ENCODE data around the gene SKIDA1. TPM values are rescaled to one million over a fixed set of nuclear protein-coding genes. Genes with fewer than 3 reads are reported as not detected.
"Not testable (repeated sequence)": the region's sequence is repeated elsewhere in the genome, so short reads cannot be mapped to it uniquely, and the experiment has no call there.

Gene SKIDA1
- total RNA-seq, 1 experiment from 2014 or later: 4.4 TPM

DNA sequence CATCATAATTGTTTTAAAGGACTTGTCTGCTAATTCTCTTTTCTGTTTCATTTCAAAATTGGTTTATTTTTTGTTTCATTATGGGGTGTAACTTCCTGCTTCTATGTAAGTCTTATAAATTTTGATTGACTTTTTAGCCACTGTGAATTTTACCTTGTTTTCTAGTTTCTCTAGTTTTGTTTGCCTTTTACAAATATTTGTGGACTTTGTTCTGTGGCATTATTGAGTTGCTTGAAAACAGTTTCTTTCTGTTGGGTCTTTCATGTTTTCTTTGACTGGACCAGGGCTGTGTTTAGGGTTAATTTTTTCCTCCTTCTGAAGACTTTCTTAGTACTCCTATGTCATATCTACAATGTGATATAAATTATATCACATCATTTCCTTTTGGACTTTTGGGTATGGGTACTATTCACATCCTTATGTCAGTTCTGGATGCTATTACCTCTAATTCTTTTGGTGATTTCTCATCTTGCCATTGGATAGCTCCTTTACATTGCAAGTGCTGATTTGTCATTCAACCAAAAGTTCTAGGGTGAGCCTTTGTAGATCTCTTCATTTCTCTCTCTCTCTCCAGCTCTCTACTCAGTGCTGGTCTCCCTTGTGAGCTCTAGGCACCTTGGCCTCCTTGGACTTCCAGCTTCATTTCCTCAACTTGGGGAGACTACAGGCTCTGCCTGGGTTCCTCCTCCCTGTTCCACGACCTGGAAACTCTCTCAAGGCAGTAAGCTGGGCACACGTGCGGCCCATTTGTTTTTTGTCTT is 45.5 kb upstream of the SKIDA1 start:
- H3K36me3 ChIP-seq (ENCODE audit: insufficient read depth, low read length, poor library complexity, severe bottlenecking): no peaks in the 10 kb centered on the region
- H3K4me1 ChIP-seq (ENCODE audit: insufficient read depth, low read length, poor library complexity, severe bottlenecking): peaks cover 4% of the 10 kb centered on the region
- TF ChIP-seq EZH2 (IDR thresholded peaks at IDR 0.05; ENCODE audit: borderline replicate concordance, low read depth, low read length, poor library complexity, severe bottlenecking): no peak
- TF ChIP-seq, protein P1, sequence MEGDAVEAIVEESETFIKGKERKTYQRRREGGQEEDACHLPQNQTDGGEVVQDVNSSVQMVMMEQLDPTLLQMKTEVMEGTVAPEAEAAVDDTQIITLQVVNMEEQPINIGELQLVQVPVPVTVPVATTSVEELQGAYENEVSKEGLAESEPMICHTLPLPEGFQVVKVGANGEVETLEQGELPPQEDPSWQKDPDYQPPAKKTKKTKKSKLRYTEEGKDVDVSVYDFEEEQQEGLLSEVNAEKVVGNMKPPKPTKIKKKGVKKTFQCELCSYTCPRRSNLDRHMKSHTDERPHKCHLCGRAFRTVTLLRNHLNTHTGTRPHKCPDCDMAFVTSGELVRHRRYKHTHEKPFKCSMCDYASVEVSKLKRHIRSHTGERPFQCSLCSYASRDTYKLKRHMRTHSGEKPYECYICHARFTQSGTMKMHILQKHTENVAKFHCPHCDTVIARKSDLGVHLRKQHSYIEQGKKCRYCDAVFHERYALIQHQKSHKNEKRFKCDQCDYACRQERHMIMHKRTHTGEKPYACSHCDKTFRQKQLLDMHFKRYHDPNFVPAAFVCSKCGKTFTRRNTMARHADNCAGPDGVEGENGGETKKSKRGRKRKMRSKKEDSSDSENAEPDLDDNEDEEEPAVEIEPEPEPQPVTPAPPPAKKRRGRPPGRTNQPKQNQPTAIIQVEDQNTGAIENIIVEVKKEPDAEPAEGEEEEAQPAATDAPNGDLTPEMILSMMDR (conservative IDR thresholded peaks at IDR 0.05; ENCODE audit: low read depth, low read length): no peak
- H3K27me3 ChIP-seq (replicated peaks; ENCODE audit: insufficient read depth, low read depth, low read length, poor library complexity): no peaks in the 10 kb centered on the region
- H3K27ac ChIP-seq (ENCODE audit: low read depth, low read length, poor library complexity, severe bottlenecking): no peak overlapping the region
- BruUV-seq (replicated peaks): no TSS peak
- ChIA-PET POLR2A (ENCODE audit: low non-redundant PET) (no interaction called here), CTCF (no interaction called here)
- no peak overlapping the region for H3K4me3 ChIP-seq (ENCODE audit: low read depth, low read length, poor library complexity, severe bottlenecking)
- H3K9me3 ChIP-seq (ENCODE audit: low read depth, low read length, poor library complexity, severe bottlenecking): no peaks in the 10 kb centered on the region
- intact Hi-C loops (cut with micrococcal nuclease; ENCODE audit: unreplicated experiment): no loop called here
- DNase-seq (ENCODE audit: low spot score): no peak

GRCh38 chr10:21558984-21559383 is 33.5 kb upstream of the SKIDA1 start:
- peaks cover 66% of the 10 kb centered on the region for H3K36me3 ChIP-seq (ENCODE audit: insufficient read depth, low read length, poor library complexity, severe bottlenecking)
- H3K9me3 ChIP-seq (ENCODE audit: low read depth, low read length, poor library complexity, severe bottlenecking); intact Hi-C loops (cut with micrococcal nuclease; ENCODE audit: unreplicated experiment); DNase-seq (ENCODE audit: low spot score); CTCF ChIA-PET; BruUV-seq (replicated peaks); H3K27me3 ChIP-seq (replicated peaks; ENCODE audit: insufficient read depth, low read depth, low read length, poor library complexity); POLR2A ChIA-PET (ENCODE audit: low non-redundant PET); H3K4me1 ChIP-seq (ENCODE audit: insufficient read depth, low read length, poor library complexity, severe bottlenecking); H3K4me3 ChIP-seq (ENCODE audit: low read depth, low read length, poor library complexity, severe bottlenecking); H3K27ac ChIP-seq (ENCODE audit: low read depth, low read length, poor library complexity, severe bottlenecking): not testable (repeated sequence)

DNA sequence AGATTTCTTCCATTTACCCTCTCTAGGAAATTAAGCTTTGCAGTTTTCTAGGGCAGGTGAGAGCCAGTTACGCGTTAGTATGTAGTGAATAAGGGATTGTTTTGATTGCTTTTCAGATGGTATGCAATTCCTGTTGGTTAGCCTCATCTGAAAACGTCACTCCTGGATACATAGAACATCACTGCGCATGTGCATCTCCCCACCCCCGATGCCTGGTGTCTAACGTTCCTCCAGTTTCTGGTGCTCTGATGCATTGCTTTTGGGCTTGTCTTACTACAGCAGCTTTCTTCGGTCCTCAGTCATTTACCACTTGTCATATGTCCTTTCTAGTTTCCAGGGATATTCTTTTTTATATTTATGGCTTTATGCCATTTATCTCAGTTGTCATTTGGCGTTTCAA is 31.0 kb upstream of the SKIDA1 start:
- H3K9me3 ChIP-seq (ENCODE audit: low read depth, low read length, poor library complexity, severe bottlenecking): no peaks in the 10 kb centered on the region
- no peaks in the 10 kb centered on the region for H3K27me3 ChIP-seq (replicated peaks; ENCODE audit: insufficient read depth, low read depth, low read length, poor library complexity)
- no peak overlapping the region for H3K4me3 ChIP-seq (ENCODE audit: low read depth, low read length, poor library complexity, severe bottlenecking)
- H3K4me1 ChIP-seq (ENCODE audit: insufficient read depth, low read length, poor library complexity, severe bottlenecking): no peaks in the 10 kb centered on the region
- ChIA-PET POLR2A (ENCODE audit: low non-redundant PET) (no interaction called here), CTCF (no interaction called here)
- H3K36me3 ChIP-seq (ENCODE audit: insufficient read depth, low read length, poor library complexity, severe bottlenecking): peaks cover 78% of the 10 kb centered on the region
- DNase-seq (ENCODE audit: low spot score): no peak
- intact Hi-C loops (cut with micrococcal nuclease; ENCODE audit: unreplicated experiment): no loop called here
- no TSS peak for BruUV-seq (replicated peaks)
- H3K27ac ChIP-seq (ENCODE audit: low read depth, low read length, poor library complexity, severe bottlenecking): no peak overlapping the region
- TF ChIP-seq EZH2 (IDR thresholded peaks at IDR 0.05; ENCODE audit: borderline replicate concordance, low read depth, low read length, poor library complexity, severe bottlenecking): no peak
- TF ChIP-seq, protein P1 (conservative IDR thresholded peaks at IDR 0.05; ENCODE audit: low read depth, low read length): no peak

DNA sequence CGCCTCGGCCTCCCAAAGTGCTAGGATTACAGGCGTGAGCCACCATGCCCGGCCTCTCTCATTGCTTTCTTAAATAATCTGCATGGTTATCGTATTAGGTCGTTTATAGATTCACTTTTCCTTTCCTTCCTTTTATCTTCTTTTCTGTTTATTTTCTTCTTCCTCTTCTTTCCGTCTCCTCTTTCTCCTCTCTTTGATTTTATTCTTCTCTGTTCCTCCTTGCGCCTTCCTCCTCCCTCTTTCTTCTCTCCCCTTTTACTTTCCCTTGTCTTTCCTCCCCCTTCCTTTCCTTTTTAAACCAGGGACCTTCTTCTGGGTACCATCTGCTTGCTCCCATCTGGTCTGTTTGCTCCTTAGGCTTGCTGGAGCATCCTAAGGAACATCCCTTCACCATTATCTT is 27.2 kb upstream of the SKIDA1 start:
- POLR2A ChIA-PET (ENCODE audit: low non-redundant PET): no interaction called here
- Histone ChIP-seq H3K4me3 (ENCODE audit: low read depth, low read length, poor library complexity, severe bottlenecking) (no peak overlapping the region), H3K27ac (ENCODE audit: low read depth, low read length, poor library complexity, severe bottlenecking) (no peak overlapping the region), H3K27me3 (replicated peaks; ENCODE audit: insufficient read depth, low read depth, low read length, poor library complexity) (no peaks in the 10 kb centered on the region), H3K4me1 (ENCODE audit: insufficient read depth, low read length, poor library complexity, severe bottlenecking) (no peaks in the 10 kb centered on the region), H3K9me3 (ENCODE audit: low read depth, low read length, poor library complexity, severe bottlenecking) (no peaks in the 10 kb centered on the region), H3K36me3 (ENCODE audit: insufficient read depth, low read length, poor library complexity, severe bottlenecking) (peaks cover 76% of the 10 kb centered on the region)
- TF ChIP-seq, protein P1 (conservative IDR thresholded peaks at IDR 0.05; ENCODE audit: low read depth, low read length): no peak
- TF ChIP-seq EZH2 (IDR thresholded peaks at IDR 0.05; ENCODE audit: borderline replicate concordance, low read depth, low read length, poor library complexity, severe bottlenecking): no peak
- intact Hi-C loops (cut with micrococcal nuclease; ENCODE audit: unreplicated experiment): no loop called here
- CTCF ChIA-PET: no interaction called here
- DNase-seq (ENCODE audit: low spot score): no peak
- BruUV-seq (replicated peaks): no TSS peak
